OCI-LY1 (cell line): ENCODE measurements around the gene PRKCH.

Experiments used
- H2AFZ ChIP-seq: fragments of 200-600 bp; sonication (generic), shearing (Covaris generic); 2 replicates; pipeline ENCODE4 v1.6.0; 2014; ENCODE audit warnings: antibody characterized with exemption, mild to moderate bottlenecking, low read length
- H3F3A ChIP-seq: fragments of 200-600 bp; sonication (generic), shearing (Covaris generic); 2 replicates; pipeline ENCODE4 v1.6.0; 2014; ENCODE audit warnings: mild to moderate bottlenecking, antibody characterized with exemption, low read length, moderate library complexity; ENCODE audit not compliant: insufficient read depth
- H3K27ac ChIP-seq: fragments of 200-600 bp; sonication (generic); 2 replicates; pipeline ENCODE4 v1.5.1; 2014; ENCODE audit warnings: low read length, mixed run types, mild to moderate bottlenecking, low read depth; ENCODE audit not compliant: poor library complexity, severe bottlenecking
- H3K27me3 ChIP-seq: fragments of 200-600 bp; sonication (generic); 2 replicates; pipeline ENCODE4 v1.6.0; 2014; ENCODE audit warnings: antibody characterized with exemption, mild to moderate bottlenecking, low read length, moderate library complexity; ENCODE audit not compliant: insufficient read depth
- H3K36me3 ChIP-seq: fragments of 200-600 bp; sonication (generic); 2 replicates; pipeline ENCODE4 v1.6.1; 2014; ENCODE audit warnings: mild to moderate bottlenecking, antibody characterized with exemption, low read length, moderate library complexity, mixed read lengths; ENCODE audit not compliant: insufficient read depth
- H3K4me1 ChIP-seq: fragments of 200-600 bp; sonication (generic); 2 replicates; pipeline ENCODE4 v1.5.1; 2014; ENCODE audit warnings: mild to moderate bottlenecking, low read length, moderate library complexity; ENCODE audit not compliant: insufficient read depth, severe bottlenecking
- H3K4me2 ChIP-seq: fragments of 200-600 bp; sonication (generic), shearing (Covaris generic); 2 replicates; pipeline ENCODE4 v1.6.1; 2014; ENCODE audit warnings: low read length
- H3K4me3 ChIP-seq: fragments of 200-600 bp; sonication (generic); 2 replicates; pipeline ENCODE4 v1.5.1; 2014; ENCODE audit warnings: low read length, low read depth, mild to moderate bottlenecking, mixed read lengths; ENCODE audit not compliant: poor library complexity, severe bottlenecking
- H3K79me2 ChIP-seq: fragments of 200-600 bp; shearing (Covaris generic); 2 replicates; pipeline ENCODE4 v1.6.1; 2016; ENCODE audit warnings: mixed run types, low read length, mixed read lengths; ENCODE audit not compliant: insufficient read depth
- H3K9ac ChIP-seq: fragments of 200-600 bp; sonication (generic), shearing (Covaris generic); 2 replicates; pipeline ENCODE4 v1.6.1; 2014; ENCODE audit warnings: mild to moderate bottlenecking, low read length, mixed read lengths
- H3K9me2 ChIP-seq: fragments of 200-600 bp; sonication (generic), shearing (Covaris generic); 2 replicates; pipeline ENCODE4 v1.6.1; 2014; ENCODE audit warnings: low read depth, mild to moderate bottlenecking, low read length, mixed read lengths
- H3K9me3 ChIP-seq: fragments of 200-600 bp; shearing (Covaris generic); 2 replicates; pipeline ENCODE4 v1.6.1; 2014; ENCODE audit warnings: low read length, mixed read lengths
- H4K20me1 ChIP-seq: fragments of 200-600 bp; sonication (generic), shearing (Covaris generic); 2 replicates; pipeline ENCODE4 v1.6.0; 2016; ENCODE audit warnings: mild to moderate bottlenecking, low read length; ENCODE audit not compliant: insufficient read depth
- EZH2 ChIP-seq: fragments of 200-600 bp; sonication (generic), shearing (Covaris generic); IDR thresholded peaks from 2 replicates; pipeline ENCODE4 v1.8.0; 2017; ENCODE audit warnings: borderline replicate concordance, mixed run types, mild to moderate bottlenecking, antibody characterized with exemption, low read length, moderate library complexity, mixed read lengths
- TF ChIP-seq, protein P1 (sequence below): fragments of 200-600 bp; sonication (generic), shearing (Covaris generic); IDR thresholded peaks from 2 replicates; pipeline ENCODE4 v1.5.1; 2017; ENCODE audit warnings: mild to moderate bottlenecking, antibody characterized with exemption, low read length, moderate library complexity, mixed read lengths

PRKCH gene

DNA sequence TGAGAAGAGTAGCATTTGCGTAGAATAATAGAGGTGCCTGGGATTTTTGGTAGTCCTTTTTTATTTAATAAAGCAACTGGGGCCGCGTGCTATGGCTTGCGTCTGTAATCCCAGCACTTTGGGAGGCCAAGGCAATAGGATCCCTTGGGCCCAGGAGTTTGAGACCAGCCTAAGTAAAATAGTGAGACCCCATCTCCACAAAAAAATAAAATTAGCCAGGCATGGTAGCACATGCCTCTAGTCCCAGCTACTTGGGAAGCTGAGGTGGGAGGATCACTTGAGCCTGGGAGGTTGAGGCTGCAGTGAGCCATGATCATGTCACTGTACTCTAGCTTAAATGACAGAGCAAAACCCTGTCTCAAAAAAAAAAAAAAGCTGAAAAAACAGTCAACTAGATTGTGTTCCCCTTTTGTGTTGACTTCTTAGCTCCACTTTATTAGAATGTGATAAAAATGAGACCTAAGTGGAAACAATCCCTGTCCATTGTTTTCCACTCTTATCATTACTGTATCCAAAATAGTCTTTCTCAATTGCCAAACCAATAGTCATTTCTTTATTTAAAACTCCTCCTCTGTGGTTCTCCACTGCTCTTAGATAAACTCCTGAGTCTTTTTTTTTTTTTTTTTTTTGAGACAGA is 7.4 kb downstream of the PRKCH start:
- Histone ChIP-seq H2AFZ (no peak overlapping the region), H3K79me2 (no peaks in the 10 kb centered on the region), H3K4me2 (no peak overlapping the region), H3K9me2 (no peaks in the 10 kb centered on the region), H3K27me3 (no peaks in the 10 kb centered on the region), H3K36me3 (no peaks in the 10 kb centered on the region), H3F3A (no peaks in the 10 kb centered on the region), H3K9ac (no peak overlapping the region), H3K9me3 (no peaks in the 10 kb centered on the region), H3K27ac (no peak overlapping the region), H3K4me1 (no peaks in the 10 kb centered on the region), H3K4me3 (no peak overlapping the region), H4K20me1 (no peaks in the 10 kb centered on the region)
- no peak for TF ChIP-seq EZH2
- TF ChIP-seq, protein P1, sequence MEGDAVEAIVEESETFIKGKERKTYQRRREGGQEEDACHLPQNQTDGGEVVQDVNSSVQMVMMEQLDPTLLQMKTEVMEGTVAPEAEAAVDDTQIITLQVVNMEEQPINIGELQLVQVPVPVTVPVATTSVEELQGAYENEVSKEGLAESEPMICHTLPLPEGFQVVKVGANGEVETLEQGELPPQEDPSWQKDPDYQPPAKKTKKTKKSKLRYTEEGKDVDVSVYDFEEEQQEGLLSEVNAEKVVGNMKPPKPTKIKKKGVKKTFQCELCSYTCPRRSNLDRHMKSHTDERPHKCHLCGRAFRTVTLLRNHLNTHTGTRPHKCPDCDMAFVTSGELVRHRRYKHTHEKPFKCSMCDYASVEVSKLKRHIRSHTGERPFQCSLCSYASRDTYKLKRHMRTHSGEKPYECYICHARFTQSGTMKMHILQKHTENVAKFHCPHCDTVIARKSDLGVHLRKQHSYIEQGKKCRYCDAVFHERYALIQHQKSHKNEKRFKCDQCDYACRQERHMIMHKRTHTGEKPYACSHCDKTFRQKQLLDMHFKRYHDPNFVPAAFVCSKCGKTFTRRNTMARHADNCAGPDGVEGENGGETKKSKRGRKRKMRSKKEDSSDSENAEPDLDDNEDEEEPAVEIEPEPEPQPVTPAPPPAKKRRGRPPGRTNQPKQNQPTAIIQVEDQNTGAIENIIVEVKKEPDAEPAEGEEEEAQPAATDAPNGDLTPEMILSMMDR = no peak

GRCh38 chr14:61329478-61330051 is 8.2 kb downstream of the PRKCH start:
- Histone ChIP-seq H3K36me3 (no peaks in the 10 kb centered on the region), H3K27me3 (no peaks in the 10 kb centered on the region), H3K9me2 (no peaks in the 10 kb centered on the region), H4K20me1 (no peaks in the 10 kb centered on the region), H2AFZ (no peak overlapping the region), H3K9ac (no peak overlapping the region), H3K27ac (no peak overlapping the region), H3K79me2 (no peaks in the 10 kb centered on the region), H3K4me1 (no peaks in the 10 kb centered on the region), H3K4me2 (no peak overlapping the region), H3K9me3 (no peaks in the 10 kb centered on the region), H3K4me3 (no peak overlapping the region), H3F3A (no peaks in the 10 kb centered on the region)
- TF ChIP-seq, protein P1 = no peak

- no peaks in the 10 kb centered on the region for H3K9me2 ChIP-seq
- H2AFZ ChIP-seq = no peak overlapping the region
- TF ChIP-seq EZH2 = no peak
- TF ChIP-seq, protein P1 = no peak
- H3K4me2 ChIP-seq = no peak overlapping the region
- H3K27ac ChIP-seq = no peak overlapping the region
- H3F3A ChIP-seq = no peaks in the 10 kb centered on the region
- no peaks in the 10 kb centered on the region for H3K36me3 ChIP-seq
- H3K4me1 ChIP-seq = no peaks in the 10 kb centered on the region
- H3K4me3 ChIP-seq = no peak overlapping the region
- H3K9ac ChIP-seq = no peak overlapping the region
- no peaks in the 10 kb centered on the region for H3K9me3 ChIP-seq
- no peaks in the 10 kb centered on the region for H3K79me2 ChIP-seq
- H4K20me1 ChIP-seq = no peaks in the 10 kb centered on the region
- no peaks in the 10 kb centered on the region for H3K27me3 ChIP-seq
Observed at GRCh38 chr14:61330511-61330910, 9.1 kb downstream of the PRKCH start.
